GM12878 (cell line): ENCODE data around the gene ITGAD. TPM values are rescaled to one million over a fixed set of nuclear protein-coding genes. Genes with fewer than 3 reads are reported as not detected.
A peak's percentile ranks its signal among the peaks of the same experiment; 100 is the strongest.

Experiments used
- ATAC-seq: fragments of 200-7000 bp; cut with Tn5 transposase; 3 replicates; pipeline ENCODE4 v1.9.1; 2020; ENCODE audit warnings: mild to moderate bottlenecking, moderate library complexity
- BruUV-seq: library from RNA; stranded (reverse); fragments of 400-500 nt; replicated peaks from 2 replicates; lab custom pipeline; 2021; lab: Mats Ljungman, UMichigan
- CTCF ChIA-PET: fragments of 300-600 bp; sonication (Branson Sonifier 250); formaldehyde crosslinking; extraction: SDS; loops from one replicate; lab custom pipeline; 2021; ENCODE audit warnings: inconsistent platforms; lab: Yijun Ruan, JAX
- POLR2A ChIA-PET: fragments of 350-600 bp; formaldehyde crosslinking; extraction: SDS; loops from one replicate; lab custom pipeline; 2021; ENCODE audit warnings: inconsistent platforms; lab: Charles Lee
- RAD21 ChIA-PET: fragments of 300-600 bp; sonication (Branson Sonifier 250); formaldehyde crosslinking; loops from one replicate; lab custom pipeline; 2023; ENCODE audit warnings: antibody characterized with exemption; ENCODE audit not compliant: unreplicated experiment; lab: Charles Lee
- SMC1A ChIA-PET: fragments of 300-600 bp; sonication (Branson Sonifier 250); formaldehyde crosslinking; loops from one replicate; lab custom pipeline; 2023; ENCODE audit not compliant: unreplicated experiment, uncharacterized antibody; lab: Charles Lee
- DNase-seq: peaks from one replicate; pipeline ENCODE4 v3.0.0-alpha.2; 2011; ENCODE audit warnings: low read depth, low spot score
- FAIRE-seq: peaks from 3 replicates; lab custom pipeline; 2011; peaks lifted over from hg19 to GRCh38; lab: Jason Lieb, UNC
- H2AFZ ChIP-seq: 2 replicates; pipeline ENCODE4 v1.6.0; 2011; ENCODE audit warnings: low read depth, low read length, control low read depth; ENCODE audit not compliant: control insufficient read depth
- H3K27ac ChIP-seq: 2 replicates; pipeline ENCODE4 v1.5.1; 2011; ENCODE audit warnings: control low read depth; ENCODE audit not compliant: control insufficient read depth, insufficient read depth
- H3K27me3 ChIP-seq, 2 experiments: replicated peaks in 1 of 2; 2 replicates each; pipeline versions ENCODE4 v1.6.0 to v1.6.1; 2011; ENCODE audit warnings: low read length in 1 of 2; ENCODE audit not compliant: control insufficient read depth in 2 of 2, insufficient read depth in 2 of 2
- H3K36me3 ChIP-seq, 2 experiments: 2 replicates each; pipeline ENCODE4 v1.5.1; 2011; ENCODE audit warnings: low read length in 1 of 2; ENCODE audit not compliant: control insufficient read depth in 2 of 2, insufficient read depth in 2 of 2
- H3K4me1 ChIP-seq: 2 replicates; pipeline ENCODE4 v1.6.1; 2011; ENCODE audit warnings: mild to moderate bottlenecking, low read length, moderate library complexity, mixed read lengths; ENCODE audit not compliant: control insufficient read depth, insufficient read depth
- H3K4me2 ChIP-seq: 2 replicates; pipeline ENCODE4 v1.6.0; 2011; ENCODE audit warnings: control low read depth; ENCODE audit not compliant: control insufficient read depth, insufficient read depth
- H3K4me3 ChIP-seq: fragments of 200-600 bp; sonication (generic); 2 replicates; pipeline ENCODE4 v1.5.1; 2016
- H3K79me2 ChIP-seq: 2 replicates; pipeline ENCODE4 v1.6.0; 2011; ENCODE audit warnings: low read length; ENCODE audit not compliant: control insufficient read depth, insufficient read depth
- H3K9ac ChIP-seq: 2 replicates; pipeline ENCODE4 v1.8.0; 2011; ENCODE audit warnings: low read length, control low read depth, mixed read lengths; ENCODE audit not compliant: control insufficient read depth, insufficient read depth
- H3K9me3 ChIP-seq: replicated peaks from 3 replicates; pipeline ENCODE4 v1.5.1; 2011; ENCODE audit warnings: mild to moderate bottlenecking, low read length; ENCODE audit not compliant: control insufficient read depth, insufficient read depth
- H4K20me1 ChIP-seq: 2 replicates; pipeline ENCODE4 v1.6.0; 2011; ENCODE audit not compliant: control insufficient read depth, insufficient read depth
- CREB1 ChIP-seq: IDR thresholded peaks from 2 replicates; pipeline ENCODE4 v1.6.1; 2012; ENCODE audit warnings: low read depth, mild to moderate bottlenecking, inconsistent platforms
- MEF2B ChIP-seq: fragments of 450-650 bp; IDR thresholded peaks from 2 replicates; pipeline ENCODE4 v1.6.1; 2018; ENCODE audit warnings: mild to moderate bottlenecking, moderate library complexity; ENCODE audit not compliant: partially characterized antibody, poor library complexity, severe bottlenecking
- MYC ChIP-seq: IDR thresholded peaks from 2 replicates; pipeline ENCODE4 v1.6.1; 2011; ENCODE audit warnings: mild to moderate bottlenecking, low read length, moderate library complexity, inconsistent platforms; ENCODE audit not compliant: insufficient read depth, insufficient replicate concordance, insufficient read length, severe bottlenecking
- POLR2A ChIP-seq: IDR thresholded peaks from 2 replicates; pipeline ENCODE4 v1.6.1; 2011; ENCODE audit warnings: low read depth, mild to moderate bottlenecking, low read length
- RELA ChIP-seq: fragments of 450-650 bp; IDR thresholded peaks from 2 replicates; pipeline ENCODE4 v1.8.0; 2014; ENCODE audit warnings: borderline replicate concordance; ENCODE audit not compliant: partially characterized antibody
- RUNX3 ChIP-seq: IDR thresholded peaks from 2 replicates; pipeline ENCODE4 v1.6.1; 2012; ENCODE audit warnings: low read length, inconsistent platforms
- SREBF2 ChIP-seq: IDR thresholded peaks from 2 replicates; pipeline ENCODE4 v1.6.1; 2012; ENCODE audit warnings: mild to moderate bottlenecking, low read length
- TARDBP ChIP-seq: IDR thresholded peaks from 2 replicates; pipeline ENCODE4 v1.6.1; 2016; ENCODE audit warnings: borderline replicate concordance
- TBL1XR1 ChIP-seq: IDR thresholded peaks from 2 replicates; pipeline ENCODE4 v1.6.1; 2012; ENCODE audit warnings: low read depth, low read length, improper control_type of control experiment
- TCF7 ChIP-seq: IDR thresholded peaks from 2 replicates; pipeline ENCODE4 v1.6.1; 2014; ENCODE audit warnings: antibody characterized with exemption, borderline replicate concordance
- WGBS: methylation state at CpG from one replicate; pipeline ENCODE4 v1.1.6; 2016; ENCODE audit warnings: low lambda C conversion rate; ENCODE audit not compliant: insufficient replicate concordance, insufficient coverage; ENCODE audit errors: missing lambda C conversion rate; 5-methylcytosine and 5-hydroxymethylcytosine counted together
- in situ Hi-C: fragments of 300-500 bp; cut with MboI; formaldehyde crosslinking; loops from 9 replicates; pipeline ENCODE4 v1.14.3; 2018; ENCODE audit warnings: mixed read lengths
- intact Hi-C: fragments of 100-400 bp; cut with micrococcal nuclease; formaldehyde crosslinking; loops from one replicate; pipeline ENCODE4 v1.14.2; 2022; ENCODE audit not compliant: unreplicated experiment
- polyA plus RNA-seq, 11 experiments: library from polyadenylated mRNA; depleted of rRNA in 4 of 11; unstranded in 6 of 11; stranded (reverse) in 5 of 11; fragments of >200 nt; fragmentation: Nextera tagmentation in 4 of 11; fragmentation: Illumina TruSeq in 1 of 11; extraction: Ambion mirVana in 4 of 11; extraction: Trizol in 1 of 11; gene quantifications; 1 replicate in 1 of 11; 2 replicates in 10 of 11; pipeline versions ENCODE4 v1.2.1 to v1.2.3, GENCODE V29; 2011 to 2016; ENCODE audit warnings: inconsistent platforms in 2 of 11, missing spikeins in 2 of 11, low read depth in 1 of 11
- total RNA-seq, 4 experiments: library from RNA; depleted of rRNA in 3 of 4; stranded (reverse); fragments of >200 nt in 3 of 4; fragmentation: Illumina TruSeq in 1 of 4; extraction: Trizol in 1 of 4; gene quantifications; 2 replicates each; pipeline versions ENCODE4 v1.2.1 to v1.2.3, GENCODE V29; 2013 to 2021

The ITGAD gene
- total and polyA plus RNA-seq, 10 of the 15 experiments (the other 5 are each of a cell fraction or from before 2014, with no cell fraction given): 0.29 to 4.0 (median 1.2) TPM

- H3K79me2 ChIP-seq: no peaks in the 10 kb centered on the region
- no peaks in the 10 kb centered on the region for H4K20me1 ChIP-seq
- 35% methylated on average over 4 of the region's 5 CpGs for WGBS
- ChIA-PET SMC1A (no interaction called here), POLR2A (no interaction called here), CTCF (no interaction called here), RAD21 (no interaction called here)
- H3K9me3 ChIP-seq: no peaks in the 10 kb centered on the region
- H2AFZ ChIP-seq: no peak overlapping the region
- intact Hi-C loops (no loop called here), in situ Hi-C loops (no loop called here)
- FAIRE-seq (peak; percentile 23), ATAC-seq (peak; percentile 71), DNase-seq (no peak)
- H3K4me1 ChIP-seq: 0 out of 2 replicates have a peak, but pooled peaks cover 4% of the 10 kb centered on the region
- no peak overlapping the region for H3K4me2 ChIP-seq
- H3K4me3 ChIP-seq: no peak overlapping the region
- peak overlapping the region; percentile 7; the same call in 1 of the 2 replicates for H3K27ac ChIP-seq
- peaks cover 0 to 14% of the 10 kb centered on the region in 2 experiments; a peak in 3 of 4 replicates for H3K36me3 ChIP-seq
- H3K27me3 ChIP-seq: no peaks in the 10 kb centered on the region; a peak in 1 of 4 replicates
- BruUV-seq: no TSS peak
- H3K9ac ChIP-seq: no peak overlapping the region
- no peak for TF ChIP-seq MYC
- TF ChIP-seq TBL1XR1: no peak
- TF ChIP-seq CREB1: 0 out of 2 replicates have a peak, but pooled peaks have one; percentile 13
- TF ChIP-seq RUNX3: peak; percentile 81
- TF ChIP-seq TCF7: no peak
- TF ChIP-seq MEF2B: peak; percentile 74
- TF ChIP-seq RELA: no peak
- 0 out of 2 replicates have a peak, but pooled peaks have one; percentile 28 for TF ChIP-seq POLR2A
- TF ChIP-seq, all 136 proteins: peak for 4
Measured at GRCh38 chr16:31467151-31467773, 74.1 kb downstream of the ITGAD start.

- Histone ChIP-seq H3K4me2 (no peak overlapping the region), H3K27ac (no peak overlapping the region), H3K4me3 (no peak overlapping the region), H3K79me2 (no peaks in the 10 kb centered on the region), H3K9me3 (no peaks in the 10 kb centered on the region), H4K20me1 (no peaks in the 10 kb centered on the region), H3K9ac (no peak overlapping the region), H3K27me3 (peaks cover 0 to 2% of the 10 kb centered on the region in 2 experiments; a peak in 1 of 4 replicates), H2AFZ (no peak overlapping the region), H3K4me1 (0 out of 2 replicates have a peak, but pooled peaks cover 4% of the 10 kb centered on the region), H3K36me3 (peaks cover 0 to 8% of the 10 kb centered on the region in 2 experiments; a peak in 3 of 4 replicates)
- 98% methylated on average over 5 of the region's 5 CpGs for WGBS
- ChIA-PET POLR2A (no interaction called here), SMC1A (no interaction called here), RAD21 (no interaction called here), CTCF (interaction anchor here (1.7 kb wide), 1 partner anchor 7 kb away, joined by 10 read pairs; no protein-coding TSS in a partner anchor)
- TF ChIP-seq TARDBP: no peak
- TF ChIP-seq SREBF2: no peak
- FAIRE-seq (no peak), ATAC-seq (no peak), DNase-seq (no peak)
- in situ Hi-C loops: no loop called here
- BruUV-seq: no TSS peak
- intact Hi-C loops: no loop called here
Measured at GRCh38 chr16:31467858-31468257, 74.7 kb downstream of the ITGAD start.
